ENCODE measurements around the gene PTPN6. TPM values are rescaled to one million over a fixed set of nuclear protein-coding genes. Genes with fewer than 3 reads are reported as not detected.
"Not testable (repeated sequence)": the region's sequence is repeated elsewhere in the genome, so short reads cannot be mapped to it uniquely, and the experiment has no call there.

PTPN6 gene
- 0.39 and 0.98 TPM in 2 replicates for total RNA-seq (2014; rRNA removed; shearing (Covaris generic))

DNA sequence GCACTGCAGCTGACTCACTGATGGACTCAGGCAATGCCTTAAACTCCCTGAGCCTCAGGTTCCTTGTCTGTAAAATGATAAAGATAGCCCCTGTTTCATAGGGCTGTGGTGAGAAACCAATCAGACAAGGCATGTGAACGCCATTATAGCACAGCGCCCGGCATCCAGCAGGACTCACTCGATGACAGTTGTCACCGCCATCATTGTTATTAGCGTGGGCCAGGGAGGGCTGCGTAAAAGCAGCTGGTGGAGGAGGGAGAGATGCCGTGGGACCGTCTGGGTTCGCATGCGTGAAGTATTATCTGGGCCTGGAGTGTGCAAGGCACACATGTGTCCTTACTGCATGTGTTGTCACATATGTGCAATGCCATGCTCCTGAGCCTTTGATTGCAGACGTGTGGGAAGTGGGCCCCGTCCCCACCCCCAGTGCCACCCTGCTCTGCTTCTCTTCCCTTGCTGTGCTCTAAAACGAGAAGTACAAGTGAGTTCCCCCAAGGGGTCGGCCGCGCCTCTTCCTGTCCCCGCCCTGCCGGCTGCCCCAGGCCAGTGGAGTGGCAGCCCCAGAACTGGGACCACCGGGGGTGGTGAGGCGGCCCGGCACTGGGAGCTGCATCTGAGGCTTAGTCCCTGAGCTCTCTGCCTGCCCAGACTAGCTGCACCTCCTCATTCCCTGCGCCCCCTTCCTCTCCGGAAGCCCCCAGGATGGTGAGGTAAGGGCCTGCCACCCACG is at the start of gene PTPN6:
TSS of gene PTPN6 (plus strand) at position 546 of the 730 bp plus-strand sequence. CDS start at position 703, 157 bp downstream.
- DNase-seq (ENCODE audit: low read depth), result no peak

DNA sequence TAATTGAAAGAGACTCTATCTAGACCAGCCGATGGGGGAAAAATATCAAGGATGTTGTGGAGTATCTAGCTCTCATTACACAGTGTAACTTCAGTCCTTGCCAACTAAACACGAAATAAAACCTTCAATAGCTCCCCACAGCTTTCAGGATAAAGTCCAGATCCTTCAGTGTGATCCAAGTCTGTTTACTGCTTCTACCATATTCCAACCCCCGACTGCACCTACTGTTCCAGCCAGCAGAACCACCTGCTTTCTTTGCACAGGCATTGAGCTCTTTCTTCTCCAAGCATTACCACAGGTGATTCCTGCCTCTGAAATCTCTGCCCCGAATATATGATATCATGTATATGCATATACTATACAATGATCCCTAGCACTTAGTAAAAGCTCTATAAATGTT is 48.7 kb upstream of the PTPN6 start:
- no peak for DNase-seq (ENCODE audit: low read depth)

DNA sequence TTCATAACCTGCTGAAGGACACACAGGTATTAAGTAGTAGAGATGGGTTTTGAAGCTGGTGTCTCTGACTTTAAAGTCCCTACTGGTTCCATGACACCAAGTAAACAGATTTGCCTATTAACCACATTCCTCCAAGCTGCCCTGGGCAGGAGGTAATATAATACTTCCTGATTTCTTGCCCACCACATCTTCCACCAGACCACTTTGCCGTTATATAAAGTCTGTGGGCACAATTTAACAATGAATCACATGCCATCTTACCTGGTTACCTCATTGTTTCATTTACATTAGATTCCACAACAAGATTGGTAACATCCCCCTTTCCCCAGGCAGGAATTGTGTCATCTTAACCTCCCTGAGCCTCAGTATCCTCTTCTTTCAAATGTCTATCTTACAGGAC is 47.4 kb upstream of the PTPN6 start:
- peak; percentile 87 for DNase-seq (ENCODE audit: low read depth)

DNA sequence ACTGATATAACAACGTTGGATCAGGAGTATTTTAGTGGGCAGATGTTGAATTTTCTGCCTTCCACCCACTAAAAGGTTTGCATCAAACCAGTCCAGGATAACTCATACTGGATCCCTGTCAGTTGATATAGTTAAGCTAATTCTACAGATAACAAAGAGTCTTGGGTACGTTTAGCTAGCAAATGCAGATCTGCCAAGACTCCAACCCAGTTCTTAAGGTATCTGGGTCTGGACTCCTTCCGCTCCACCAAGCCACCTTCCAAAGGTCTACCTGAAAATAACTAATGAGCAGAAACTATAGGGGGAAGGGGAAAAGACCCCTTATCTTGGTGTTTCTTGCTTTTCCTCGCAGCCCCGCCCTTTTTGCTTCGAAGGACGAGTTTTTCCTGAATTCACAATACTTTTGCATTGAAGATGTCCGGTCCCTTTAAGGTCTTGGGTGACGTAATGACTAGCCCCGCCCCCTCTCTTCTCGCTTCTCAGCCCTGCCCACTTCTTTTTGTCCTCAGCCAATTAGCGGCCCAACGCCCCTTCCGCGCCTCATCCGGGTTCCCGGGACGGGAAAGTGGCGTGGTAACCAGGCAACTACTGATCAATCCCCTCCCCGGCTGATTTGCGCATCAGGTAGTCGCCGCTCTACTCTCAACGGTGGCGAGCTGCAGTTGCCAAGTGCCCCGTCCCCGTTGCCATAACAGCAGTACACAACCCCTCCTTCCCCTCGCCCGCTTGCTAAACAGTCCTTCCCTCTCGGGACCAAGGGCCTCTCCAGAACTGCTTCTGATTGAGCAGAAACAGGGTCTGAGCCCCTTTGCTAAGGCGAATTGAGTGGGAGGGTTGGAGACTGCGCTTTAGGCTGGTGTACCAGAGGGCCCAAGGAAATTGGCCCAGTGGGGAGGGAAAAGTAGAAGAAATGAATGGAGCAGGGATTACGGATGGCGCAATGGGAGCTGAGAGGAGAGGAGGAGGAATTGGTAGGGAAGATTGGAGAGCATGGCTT is 46.6 kb upstream of the PTPN6 start, which contains the start of gene LRRC23:
TSS of gene LRRC23 (plus strand) at position 543 of the 997 bp plus-strand sequence. CDS start 812 bp downstream, outside the sequence.
- peak; percentile 96 for DNase-seq (ENCODE audit: low read depth)

DNA sequence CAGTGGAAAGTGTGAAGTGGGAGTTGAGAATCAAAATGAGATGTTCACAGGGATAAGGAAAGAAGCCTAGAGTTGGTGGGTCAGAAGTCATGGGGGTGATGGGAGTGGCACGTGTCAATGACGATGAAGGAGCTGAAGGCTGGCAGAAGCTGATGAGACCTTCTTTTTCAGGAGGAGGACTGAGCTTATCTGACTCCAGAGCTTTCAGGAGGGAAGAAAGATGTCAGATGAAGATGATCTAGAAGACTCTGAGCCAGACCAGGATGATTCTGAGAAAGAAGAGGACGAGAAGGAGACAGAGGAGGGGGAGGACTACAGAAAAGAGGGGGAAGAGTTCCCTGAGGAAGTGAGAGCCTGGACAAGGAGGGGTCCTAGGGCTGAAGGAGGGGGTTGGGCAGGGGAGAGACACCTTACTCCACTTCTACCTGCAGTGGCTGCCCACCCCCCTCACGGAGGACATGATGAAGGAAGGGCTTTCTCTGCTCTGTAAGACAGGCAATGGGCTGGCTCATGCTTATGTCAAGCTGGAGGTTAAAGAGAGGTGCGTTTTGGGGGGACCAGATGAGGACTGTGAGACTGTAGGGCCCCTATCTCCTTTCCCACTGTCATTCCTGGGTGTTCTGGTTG is 45.6 kb upstream of the PTPN6 start:
- DNase-seq (ENCODE audit: low read depth), result no peak

DNA sequence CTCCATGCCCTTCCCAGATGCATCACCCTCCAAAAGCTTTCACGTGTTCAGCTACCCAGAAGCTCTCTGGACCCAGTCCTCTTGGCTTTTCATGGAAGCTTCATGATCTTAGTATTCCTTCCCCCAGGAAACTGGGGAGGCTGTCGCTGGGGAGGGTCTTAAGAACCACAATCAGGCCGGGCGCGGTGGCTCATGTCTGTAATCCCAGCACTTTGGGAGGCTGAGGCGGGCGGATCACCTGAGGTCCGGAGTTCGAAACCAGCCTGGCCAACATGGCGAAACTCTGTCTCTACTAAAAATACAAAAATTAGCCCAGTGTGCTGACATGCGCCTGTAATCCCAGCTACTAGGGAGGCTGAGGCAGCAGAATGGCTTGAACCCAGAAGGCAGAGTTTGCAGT is 43.0 kb upstream of the PTPN6 start:
- DNase-seq (ENCODE audit: low read depth), result not testable (repeated sequence)

DNA sequence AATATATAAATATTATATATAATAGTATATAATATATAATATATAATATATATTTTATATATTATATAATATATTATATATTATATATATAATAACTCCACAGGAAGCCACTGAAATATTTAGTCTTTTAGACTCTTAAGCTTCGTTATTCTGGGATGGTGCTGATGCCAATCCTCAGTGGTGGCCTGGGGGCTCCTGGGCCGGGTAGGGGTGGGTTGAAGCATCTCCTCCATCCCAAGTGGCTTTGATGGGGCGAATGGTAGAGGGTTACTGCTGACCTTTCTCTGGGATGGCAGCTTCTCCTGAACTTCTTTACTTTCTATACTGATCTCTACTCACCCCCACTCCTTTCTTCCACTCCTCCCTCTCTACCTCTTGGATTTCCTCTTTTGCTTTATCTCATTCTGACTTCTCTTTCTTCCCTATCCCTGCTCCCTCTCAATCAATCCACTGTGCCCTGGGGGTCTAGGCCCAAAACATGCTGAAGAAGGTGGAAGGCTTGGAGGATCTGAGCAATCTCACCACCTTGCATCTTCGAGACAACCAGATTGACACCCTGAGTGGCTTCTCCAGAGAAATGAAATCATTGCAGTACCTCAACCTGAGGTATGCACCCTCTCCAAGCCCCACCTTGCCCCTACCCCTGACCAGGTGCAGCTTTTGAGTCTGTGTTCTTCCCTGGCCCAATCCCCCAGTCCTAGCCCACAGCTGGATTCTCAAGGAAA is 41.6 kb upstream of the PTPN6 start:
- no peak for DNase-seq (ENCODE audit: low read depth)

DNA sequence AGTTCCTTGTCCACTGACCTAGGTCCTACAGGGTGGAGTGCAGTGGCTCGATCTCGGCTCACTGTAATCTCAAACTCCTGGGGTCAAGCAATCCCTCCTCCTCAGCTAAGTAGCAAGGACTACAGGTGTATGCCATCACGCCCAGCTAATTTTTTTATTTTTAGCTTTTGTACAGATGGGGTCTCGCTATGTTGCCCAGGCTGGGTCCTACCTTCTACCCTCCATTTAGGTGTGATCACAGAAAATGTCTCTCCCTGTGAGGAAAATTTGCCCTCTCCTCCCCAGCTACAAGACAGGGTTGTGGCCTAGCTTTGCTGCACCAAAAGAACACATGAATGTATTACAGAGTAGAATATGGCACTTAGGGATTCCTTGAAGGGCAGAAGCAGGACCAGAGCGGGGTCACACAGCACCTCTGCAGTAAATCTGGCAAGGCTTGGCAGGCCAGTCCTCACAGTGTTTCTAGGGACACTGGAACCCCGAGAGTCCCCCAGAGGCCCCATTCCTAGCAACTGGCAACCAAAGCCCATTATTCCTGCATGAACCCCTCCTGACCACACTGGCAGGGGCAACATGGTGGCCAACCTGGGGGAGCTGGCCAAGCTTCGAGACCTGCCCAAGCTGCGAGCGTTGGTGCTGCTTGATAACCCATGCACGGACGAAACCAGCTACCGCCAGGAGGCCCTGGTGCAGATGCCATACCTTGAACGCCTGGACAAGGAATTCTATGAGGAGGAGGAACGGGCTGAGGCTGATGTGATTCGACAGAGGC is 38.8 kb upstream of the PTPN6 start:
- no peak for DNase-seq (ENCODE audit: low read depth)

DNA sequence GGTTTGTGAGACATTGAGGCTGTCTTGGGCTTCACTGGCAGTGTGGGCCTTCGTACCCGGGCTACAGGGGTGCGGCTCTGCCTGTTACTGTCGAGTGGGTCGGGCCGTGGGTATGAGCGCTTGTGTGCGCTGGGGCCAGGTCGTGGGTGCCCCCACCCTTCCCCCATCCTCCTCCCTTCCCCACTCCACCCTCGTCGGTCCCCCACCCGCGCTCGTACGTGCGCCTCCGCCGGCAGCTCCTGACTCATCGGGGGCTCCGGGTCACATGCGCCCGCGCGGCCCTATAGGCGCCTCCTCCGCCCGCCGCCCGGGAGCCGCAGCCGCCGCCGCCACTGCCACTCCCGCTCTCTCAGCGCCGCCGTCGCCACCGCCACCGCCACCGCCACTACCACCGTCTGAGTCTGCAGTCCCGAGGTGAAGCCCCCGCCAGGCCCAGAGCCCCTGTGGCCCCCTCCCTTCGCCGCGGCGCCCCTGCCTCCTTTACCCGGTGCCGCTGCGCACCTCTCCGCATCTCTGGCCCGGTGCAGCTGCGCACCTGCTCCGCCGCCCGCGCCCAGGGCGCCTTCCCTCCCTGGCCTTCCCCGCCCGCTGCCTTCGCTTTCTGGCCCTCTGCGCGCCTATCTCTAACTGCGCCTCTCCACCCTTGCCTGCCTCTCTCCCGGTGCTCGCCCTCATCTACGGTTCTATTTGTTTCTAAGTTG is 36.8 kb upstream of the PTPN6 start, which contains the start of gene ENO2:
TSS of gene ENO2 (plus strand) at position 335 of the 701 bp plus-strand sequence. CDS start 1,253 bp downstream, outside the sequence.
- peak; percentile 71 for DNase-seq (ENCODE audit: low read depth)

DNA sequence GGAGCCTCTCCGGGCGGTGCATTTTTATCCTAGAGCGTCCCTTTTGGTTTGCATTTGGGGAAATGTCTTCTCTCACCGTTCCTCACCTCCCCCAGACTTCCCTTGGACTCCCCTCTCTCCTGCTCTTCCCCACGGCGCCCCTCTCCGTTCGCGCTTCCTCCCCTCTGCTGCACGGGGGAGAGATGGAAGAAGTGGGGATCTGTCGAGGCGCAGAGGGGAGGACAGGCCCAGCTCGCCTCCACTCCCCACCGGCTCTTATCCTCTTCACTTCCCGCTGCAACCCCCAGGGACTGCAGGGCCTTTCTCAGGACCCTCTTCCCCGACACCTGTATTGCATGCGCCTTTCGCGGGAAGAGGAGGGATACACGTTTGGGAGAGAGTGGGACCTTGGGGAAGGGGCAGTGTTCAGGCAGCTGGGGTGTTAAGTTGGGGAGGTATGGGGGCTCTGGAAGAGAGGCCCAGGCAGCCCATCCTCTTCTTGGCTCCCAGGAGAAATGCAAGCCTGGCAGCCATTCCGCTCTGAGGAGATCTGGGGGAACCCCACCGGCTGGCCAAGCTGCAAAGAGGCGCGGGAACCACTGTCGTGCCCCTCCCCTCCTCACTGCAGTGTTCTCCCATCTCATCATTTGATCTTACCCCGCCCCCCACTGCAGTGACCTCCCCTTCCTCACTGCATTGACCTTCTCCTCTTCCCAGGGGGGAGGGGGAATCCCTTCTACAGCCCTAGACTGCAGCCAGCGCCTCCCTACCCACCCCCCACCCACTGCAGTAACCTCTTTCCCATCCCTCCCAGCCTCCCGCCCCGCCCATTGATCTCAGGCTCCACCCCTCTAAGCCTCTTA is 36.0 kb upstream of the PTPN6 start:
- no peak for DNase-seq (ENCODE audit: low read depth)

DNA sequence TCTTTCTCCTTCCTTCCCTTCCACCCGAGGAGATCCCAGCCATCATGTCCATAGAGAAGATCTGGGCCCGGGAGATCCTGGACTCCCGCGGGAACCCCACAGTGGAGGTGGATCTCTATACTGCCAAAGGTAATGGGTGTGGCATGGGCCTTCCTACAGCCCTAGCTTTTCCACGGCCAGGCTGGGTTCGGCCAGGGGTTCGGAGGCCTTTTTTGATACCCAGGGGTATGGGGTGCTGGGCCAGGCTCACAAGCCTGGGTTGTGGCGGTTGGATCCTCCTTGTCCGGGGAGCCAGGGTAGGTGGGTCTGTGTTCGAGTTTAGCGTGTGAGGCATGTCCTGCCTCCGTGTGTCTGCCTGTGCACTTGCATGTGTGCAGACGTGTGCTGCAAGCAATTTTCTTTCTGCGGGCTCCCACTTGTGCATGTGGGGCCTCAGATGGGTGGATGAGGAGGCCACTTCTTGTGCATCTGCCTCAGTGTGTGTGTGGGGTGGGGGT is 35.3 kb upstream of the PTPN6 start:
- DNase-seq (ENCODE audit: low read depth), result no peak

DNA sequence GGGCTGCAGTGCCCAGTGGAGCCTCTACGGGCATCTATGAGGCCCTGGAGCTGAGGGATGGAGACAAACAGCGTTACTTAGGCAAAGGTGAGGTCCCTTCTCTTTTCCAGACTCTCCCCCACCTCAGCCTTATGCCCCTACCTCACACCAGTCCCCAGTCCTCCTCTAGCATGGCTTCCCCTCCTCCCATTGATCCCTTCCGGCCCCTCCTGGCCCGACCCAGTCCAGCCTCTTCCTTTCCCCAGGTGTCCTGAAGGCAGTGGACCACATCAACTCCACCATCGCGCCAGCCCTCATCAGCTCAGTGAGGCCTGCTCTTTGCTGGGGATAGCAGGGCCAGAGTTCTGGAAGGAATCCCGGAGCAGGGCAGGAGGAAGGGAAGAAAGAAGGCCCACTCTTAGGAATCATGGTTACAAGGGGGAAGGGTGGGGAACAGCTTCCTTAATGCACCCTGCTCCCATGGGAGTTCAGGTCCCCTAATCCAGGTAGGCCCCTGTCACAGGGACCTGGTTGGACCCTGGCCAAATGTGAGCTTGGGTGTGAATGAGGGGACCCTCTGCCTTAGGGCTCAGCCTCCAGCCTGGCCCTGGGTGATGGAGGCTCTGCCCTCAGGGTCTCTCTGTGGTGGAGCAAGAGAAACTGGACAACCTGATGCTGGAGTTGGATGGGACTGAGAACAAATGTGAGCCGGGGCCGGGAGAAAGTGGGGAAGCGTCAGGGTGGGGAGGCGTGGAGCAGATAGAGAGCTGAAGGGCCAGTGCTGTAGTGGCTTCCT is 34.5 kb upstream of the PTPN6 start:
- DNase-seq (ENCODE audit: low read depth), result no peak

DNA sequence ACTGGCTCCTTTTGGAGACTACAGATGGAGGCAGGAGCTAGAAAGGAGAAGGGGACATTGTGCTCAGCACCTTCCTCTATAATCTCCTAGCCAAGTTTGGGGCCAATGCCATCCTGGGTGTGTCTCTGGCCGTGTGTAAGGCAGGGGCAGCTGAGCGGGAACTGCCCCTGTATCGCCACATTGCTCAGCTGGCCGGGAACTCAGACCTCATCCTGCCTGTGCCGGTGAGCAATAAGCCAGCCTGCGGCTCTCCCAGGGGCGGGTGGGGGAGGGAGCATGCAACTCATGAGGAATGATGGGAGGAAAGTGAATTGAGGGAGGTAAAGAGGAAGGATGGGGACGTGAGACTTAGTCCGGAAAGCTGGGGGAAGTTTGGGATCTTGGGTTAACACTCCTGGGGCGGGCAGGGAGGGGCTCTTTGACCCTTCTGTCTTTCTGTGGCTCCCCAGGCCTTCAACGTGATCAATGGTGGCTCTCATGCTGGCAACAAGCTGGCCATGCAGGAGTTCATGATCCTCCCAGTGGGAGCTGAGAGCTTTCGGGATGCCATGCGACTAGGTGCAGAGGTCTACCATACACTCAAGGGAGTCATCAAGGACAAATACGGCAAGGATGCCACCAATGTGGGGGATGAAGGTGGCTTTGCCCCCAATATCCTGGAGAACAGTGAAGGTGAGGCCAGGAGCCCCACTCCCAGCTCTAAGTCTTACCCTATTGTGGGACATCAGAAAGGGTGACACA is 33.5 kb upstream of the PTPN6 start:
- no peak for DNase-seq (ENCODE audit: low read depth)

DNA sequence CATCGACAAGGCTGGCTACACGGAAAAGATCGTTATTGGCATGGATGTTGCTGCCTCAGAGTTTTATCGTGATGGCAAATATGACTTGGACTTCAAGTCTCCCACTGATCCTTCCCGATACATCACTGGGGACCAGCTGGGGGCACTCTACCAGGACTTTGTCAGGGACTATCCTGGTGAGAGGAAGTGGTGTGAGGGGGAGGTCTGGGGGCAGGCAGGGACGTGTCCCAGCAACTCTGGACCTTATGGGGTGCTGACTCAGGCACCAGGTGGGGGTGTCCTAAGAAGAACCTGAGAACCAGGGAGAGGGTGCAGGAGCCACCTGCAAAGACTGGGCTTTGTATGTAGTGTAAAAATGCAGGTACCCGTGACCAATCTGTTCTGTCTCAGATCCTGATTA is 31.6 kb upstream of the PTPN6 start:
- DNase-seq (ENCODE audit: low read depth), result no peak

DNA sequence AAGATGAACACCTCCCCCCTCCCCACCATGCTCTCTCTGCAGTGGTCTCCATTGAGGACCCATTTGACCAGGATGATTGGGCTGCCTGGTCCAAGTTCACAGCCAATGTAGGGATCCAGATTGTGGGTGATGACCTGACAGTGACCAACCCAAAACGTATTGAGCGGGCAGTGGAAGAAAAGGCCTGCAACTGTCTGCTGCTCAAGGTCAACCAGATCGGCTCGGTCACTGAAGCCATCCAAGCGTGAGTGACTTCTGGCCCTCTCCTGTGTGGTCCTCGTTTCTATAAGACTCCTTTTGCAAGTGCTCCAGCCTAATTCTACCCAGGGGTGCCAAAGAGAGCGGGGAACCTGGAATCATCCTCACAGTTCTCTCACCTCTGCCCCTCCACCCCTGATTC is 29.6 kb upstream of the PTPN6 start:
- no peak for DNase-seq (ENCODE audit: low read depth)

DNA sequence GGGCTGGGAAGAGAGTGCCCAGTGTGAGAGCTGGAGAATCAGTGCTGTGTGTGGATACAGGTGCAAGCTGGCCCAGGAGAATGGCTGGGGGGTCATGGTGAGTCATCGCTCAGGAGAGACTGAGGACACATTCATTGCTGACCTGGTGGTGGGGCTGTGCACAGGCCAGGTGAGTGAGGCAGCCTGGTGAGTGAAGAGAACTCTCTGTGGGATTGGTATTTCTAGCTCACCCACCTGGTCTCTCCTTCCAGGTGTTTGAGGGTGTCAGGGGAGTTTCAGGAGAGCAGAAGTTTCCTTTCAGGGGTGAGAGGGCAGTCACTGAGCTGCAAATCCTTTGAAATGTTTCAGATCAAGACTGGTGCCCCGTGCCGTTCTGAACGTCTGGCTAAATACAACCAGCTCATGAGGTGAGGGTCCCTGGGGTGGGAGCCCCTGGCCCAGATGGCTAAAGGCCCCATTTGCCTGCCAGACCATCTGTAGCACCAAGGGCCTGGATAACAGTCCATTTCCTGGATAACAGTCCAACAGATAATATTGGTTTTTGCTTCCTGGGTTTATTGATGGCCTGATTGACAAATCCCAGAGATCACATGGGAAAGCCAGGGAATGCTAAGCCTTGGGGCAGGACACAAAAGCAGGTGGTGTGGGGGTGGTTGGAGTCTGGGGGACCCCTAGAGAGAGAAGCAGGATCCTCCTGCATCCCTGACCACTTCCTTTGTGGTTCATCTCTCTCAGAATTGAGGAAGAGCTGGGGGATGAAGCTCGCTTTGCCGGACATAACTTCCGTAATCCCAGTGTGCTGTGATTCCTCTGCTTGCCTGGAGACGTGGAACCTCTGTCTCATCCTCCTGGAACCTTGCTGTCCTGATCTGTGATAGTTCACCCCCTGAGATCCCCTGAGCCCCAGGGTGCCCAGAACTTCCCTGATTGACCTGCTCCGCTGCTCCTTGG is 28.9 kb upstream of the PTPN6 start:
- DNase-seq (ENCODE audit: low read depth), result no peak
